Measurements from ENCODE around the gene XPR1. TPM values are rescaled to one million over a fixed set of nuclear protein-coding genes. Genes with fewer than 3 reads are reported as not detected.
A peak's percentile ranks its signal among the peaks of the same experiment; 100 is the strongest.

XPR1 gene
- 23.5 TPM for polyA plus RNA-seq (2013, experiment 1 of 2)
- 23.4 TPM for polyA plus RNA-seq (2013, experiment 2 of 2)

- H3K79me1 ChIP-seq (ENCODE audit: low read length): no peaks in the 10 kb centered on the region
- H3K4me1 ChIP-seq (ENCODE audit: control insufficient read depth, low read depth, low read length): no peaks in the 10 kb centered on the region
- no peak within 1 kb of the TSS for H4K8ac ChIP-seq (ENCODE audit: low read depth, low read length)
- peak within 1 kb of the TSS; percentile 81 for H3K4me3 ChIP-seq (ENCODE audit: low read length)
- DNase-seq: peak; percentile 99
- H3K36me3 ChIP-seq (ENCODE audit: control insufficient read depth, insufficient read depth, low read length): no peaks in the 10 kb centered on the region
- peak within 1 kb of the TSS; percentile 23 for H3K4me2 ChIP-seq (ENCODE audit: low read length)
- H3K18ac ChIP-seq (ENCODE audit: low read length): peak within 1 kb of the TSS; percentile 15
- H3K9ac ChIP-seq (ENCODE audit: low read length): peak within 1 kb of the TSS; percentile 73
- H2BK5ac ChIP-seq (ENCODE audit: low read length): no peak within 1 kb of the TSS
- peak within 1 kb of the TSS; percentile 67 for H3K27ac ChIP-seq (ENCODE audit: low read depth, low read length)
- H3K23ac ChIP-seq (ENCODE audit: low read length): no peak within 1 kb of the TSS
- peak within 1 kb of the TSS; percentile 85 for H3K56ac ChIP-seq (ENCODE audit: low read length)
- H3K4ac ChIP-seq (ENCODE audit: low read depth, low read length): no peak within 1 kb of the TSS
- H2BK15ac ChIP-seq (replicated peaks; ENCODE audit: low read depth): no peak within 1 kb of the TSS
- no peaks in the 10 kb centered on the region for H3K27me3 ChIP-seq (ENCODE audit: insufficient read depth, low read length, poor library complexity)
- H4K5ac ChIP-seq (ENCODE audit: low read length): no peak within 1 kb of the TSS
- no peak within 1 kb of the TSS for H2BK120ac ChIP-seq (ENCODE audit: low read depth, low read length)
- WGBS (ENCODE audit: extremely low coverage, insufficient coverage, low lambda C conversion rate): no CpG with 5 or more reads among the region's 41 CpGs
- H2AK5ac ChIP-seq (ENCODE audit: low read length): no peak within 1 kb of the TSS
- H3K79me2 ChIP-seq (ENCODE audit: control insufficient read depth, insufficient read depth, low read length): peaks cover 8% of the 10 kb centered on the region
These were observed at the start of gene XPR1 for GRCh38 chr1:180631766-180632325. XPR1 (plus strand) TSS chr1:180632022; CDS start chr1:180632202, 180 bp downstream.

DNA sequence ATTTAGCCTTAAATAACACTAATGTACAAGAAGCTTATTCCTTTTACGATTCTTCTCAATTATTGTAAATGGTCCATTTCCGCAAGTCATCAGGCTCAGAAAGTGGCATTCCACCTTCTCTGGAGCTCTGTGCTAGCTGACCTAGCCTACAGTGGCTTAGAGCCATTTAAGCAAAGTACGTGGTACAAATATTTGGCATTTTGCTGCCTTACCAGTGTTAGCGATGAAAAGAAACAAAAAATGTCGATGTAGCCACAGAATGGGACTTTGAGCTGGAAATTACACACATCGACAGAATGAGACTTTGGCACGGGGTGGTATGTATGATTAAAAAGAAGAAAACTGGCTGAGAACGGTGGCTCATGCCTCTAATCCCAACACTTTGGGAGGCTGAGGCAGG, 47.0 kb upstream of the XPR1 start:
- Histone ChIP-seq H3K18ac (ENCODE audit: low read length) (no peak overlapping the region), H3K79me2 (ENCODE audit: control insufficient read depth, insufficient read depth, low read length) (no peaks in the 10 kb centered on the region), H2BK5ac (ENCODE audit: low read length) (no peak overlapping the region), H3K27ac (ENCODE audit: low read depth, low read length) (no peak overlapping the region), H3K27me3 (ENCODE audit: insufficient read depth, low read length, poor library complexity) (no peaks in the 10 kb centered on the region), H3K9ac (ENCODE audit: low read length) (no peak overlapping the region), H3K23ac (ENCODE audit: low read length) (no peak overlapping the region), H3K4me3 (ENCODE audit: low read length) (no peak overlapping the region), H3K56ac (ENCODE audit: low read length) (no peak overlapping the region), H3K36me3 (ENCODE audit: control insufficient read depth, insufficient read depth, low read length) (no peaks in the 10 kb centered on the region), H3K4me1 (ENCODE audit: control insufficient read depth, low read depth, low read length) (no peaks in the 10 kb centered on the region), H3K4ac (ENCODE audit: low read depth, low read length) (no peak overlapping the region), H3K4me2 (ENCODE audit: low read length) (no peak overlapping the region), H4K8ac (ENCODE audit: low read depth, low read length) (no peak overlapping the region), H3K79me1 (ENCODE audit: low read length) (no peaks in the 10 kb centered on the region), H2BK15ac (replicated peaks; ENCODE audit: low read depth) (no peak overlapping the region), H4K5ac (ENCODE audit: low read length) (no peak overlapping the region), H2BK120ac (ENCODE audit: low read depth, low read length) (no peak overlapping the region), H2AK5ac (ENCODE audit: low read length) (no peak overlapping the region)
- no peak for DNase-seq
- WGBS (ENCODE audit: extremely low coverage, insufficient coverage, low lambda C conversion rate): no CpG with 5 or more reads among the region's 8 CpGs

- no peak overlapping the region for H3K27ac ChIP-seq (ENCODE audit: low read depth, low read length)
- H2AK5ac ChIP-seq (ENCODE audit: low read length): no peak overlapping the region
- H4K8ac ChIP-seq (ENCODE audit: low read depth, low read length): no peak overlapping the region
- H2BK120ac ChIP-seq (ENCODE audit: low read depth, low read length): no peak overlapping the region
- no peaks in the 10 kb centered on the region for H3K27me3 ChIP-seq (ENCODE audit: insufficient read depth, low read length, poor library complexity)
- H3K4me1 ChIP-seq (ENCODE audit: control insufficient read depth, low read depth, low read length): no peaks in the 10 kb centered on the region
- no peak overlapping the region for H2BK5ac ChIP-seq (ENCODE audit: low read length)
- H3K23ac ChIP-seq (ENCODE audit: low read length): no peak overlapping the region
- no peak overlapping the region for H3K18ac ChIP-seq (ENCODE audit: low read length)
- no peak overlapping the region for H3K9ac ChIP-seq (ENCODE audit: low read length)
- no peak overlapping the region for H2BK15ac ChIP-seq (replicated peaks; ENCODE audit: low read depth)
- DNase-seq: no peak
- no peaks in the 10 kb centered on the region for H3K79me1 ChIP-seq (ENCODE audit: low read length)
- no peak overlapping the region for H3K4me2 ChIP-seq (ENCODE audit: low read length)
- H3K79me2 ChIP-seq (ENCODE audit: control insufficient read depth, insufficient read depth, low read length): no peaks in the 10 kb centered on the region
- no peak overlapping the region for H3K4me3 ChIP-seq (ENCODE audit: low read length)
- no CpG with 5 or more reads among the region's 4 CpGs for WGBS (ENCODE audit: extremely low coverage, insufficient coverage, low lambda C conversion rate)
- no peak overlapping the region for H3K56ac ChIP-seq (ENCODE audit: low read length)
- no peak overlapping the region for H3K4ac ChIP-seq (ENCODE audit: low read depth, low read length)
- no peaks in the 10 kb centered on the region for H3K36me3 ChIP-seq (ENCODE audit: control insufficient read depth, insufficient read depth, low read length)
- no peak overlapping the region for H4K5ac ChIP-seq (ENCODE audit: low read length)
These were observed 45.8 kb upstream of the XPR1 start for GRCh38 chr1:180585994-180586359.

GRCh38 chr1:180586671-180587155, 45.1 kb upstream of the XPR1 start:
- H4K8ac ChIP-seq (ENCODE audit: low read depth, low read length): no peak overlapping the region
- H3K36me3 ChIP-seq (ENCODE audit: control insufficient read depth, insufficient read depth, low read length): no peaks in the 10 kb centered on the region
- no peaks in the 10 kb centered on the region for H3K79me2 ChIP-seq (ENCODE audit: control insufficient read depth, insufficient read depth, low read length)
- no peaks in the 10 kb centered on the region for H3K4me1 ChIP-seq (ENCODE audit: control insufficient read depth, low read depth, low read length)
- no peak overlapping the region for H2AK5ac ChIP-seq (ENCODE audit: low read length)
- H3K4ac ChIP-seq (ENCODE audit: low read depth, low read length): no peak overlapping the region
- no peak overlapping the region for H2BK5ac ChIP-seq (ENCODE audit: low read length)
- H3K23ac ChIP-seq (ENCODE audit: low read length): no peak overlapping the region
- no CpG with 5 or more reads among the region's 1 CpG for WGBS (ENCODE audit: extremely low coverage, insufficient coverage, low lambda C conversion rate)
- no peaks in the 10 kb centered on the region for H3K27me3 ChIP-seq (ENCODE audit: insufficient read depth, low read length, poor library complexity)
- peak; percentile 42 for DNase-seq
- no peak overlapping the region for H3K9ac ChIP-seq (ENCODE audit: low read length)
- H2BK120ac ChIP-seq (ENCODE audit: low read depth, low read length): no peak overlapping the region
- H2BK15ac ChIP-seq (replicated peaks; ENCODE audit: low read depth): no peak overlapping the region
- H3K4me2 ChIP-seq (ENCODE audit: low read length): no peak overlapping the region
- H3K79me1 ChIP-seq (ENCODE audit: low read length): no peaks in the 10 kb centered on the region
- no peak overlapping the region for H3K4me3 ChIP-seq (ENCODE audit: low read length)
- H4K5ac ChIP-seq (ENCODE audit: low read length): no peak overlapping the region
- H3K18ac ChIP-seq (ENCODE audit: low read length): no peak overlapping the region
- H3K56ac ChIP-seq (ENCODE audit: low read length): no peak overlapping the region
- no peak overlapping the region for H3K27ac ChIP-seq (ENCODE audit: low read depth, low read length)

DNA sequence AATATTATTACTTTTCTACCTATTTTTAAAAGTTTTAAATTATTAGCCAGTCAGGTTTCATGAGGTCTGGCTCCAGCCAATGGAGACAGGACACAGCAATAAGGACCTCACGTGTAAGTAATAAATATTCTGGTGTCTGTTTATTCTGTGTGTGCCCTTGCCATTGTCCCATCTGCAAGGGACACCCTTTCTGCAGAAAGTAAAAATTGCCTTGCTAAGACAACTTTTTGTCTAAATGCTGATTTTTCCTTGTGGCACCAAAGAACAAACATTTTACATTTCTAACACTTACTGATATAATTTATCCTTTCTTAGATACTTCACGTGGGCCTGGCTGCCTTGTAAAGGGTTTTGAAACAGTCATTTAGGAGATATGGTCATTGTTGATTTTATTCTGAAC, 43.7 kb upstream of the XPR1 start:
- Histone ChIP-seq H3K4ac (ENCODE audit: low read depth, low read length) (no peak overlapping the region), H3K27me3 (ENCODE audit: insufficient read depth, low read length, poor library complexity) (no peaks in the 10 kb centered on the region), H4K8ac (ENCODE audit: low read depth, low read length) (no peak overlapping the region), H3K79me2 (ENCODE audit: control insufficient read depth, insufficient read depth, low read length) (no peaks in the 10 kb centered on the region), H2BK5ac (ENCODE audit: low read length) (no peak overlapping the region), H2BK120ac (ENCODE audit: low read depth, low read length) (no peak overlapping the region), H4K5ac (ENCODE audit: low read length) (no peak overlapping the region), H3K4me3 (ENCODE audit: low read length) (no peak overlapping the region), H3K4me2 (ENCODE audit: low read length) (no peak overlapping the region), H3K4me1 (ENCODE audit: control insufficient read depth, low read depth, low read length) (no peaks in the 10 kb centered on the region), H3K9ac (ENCODE audit: low read length) (no peak overlapping the region), H2BK15ac (replicated peaks; ENCODE audit: low read depth) (no peak overlapping the region), H3K23ac (ENCODE audit: low read length) (no peak overlapping the region), H3K79me1 (ENCODE audit: low read length) (no peaks in the 10 kb centered on the region), H3K36me3 (ENCODE audit: control insufficient read depth, insufficient read depth, low read length) (no peaks in the 10 kb centered on the region), H3K18ac (ENCODE audit: low read length) (no peak overlapping the region), H2AK5ac (ENCODE audit: low read length) (no peak overlapping the region), H3K56ac (ENCODE audit: low read length) (no peak overlapping the region), H3K27ac (ENCODE audit: low read depth, low read length) (no peak overlapping the region)
- DNase-seq: no peak
- WGBS (ENCODE audit: extremely low coverage, insufficient coverage, low lambda C conversion rate): no CpG with 5 or more reads among the region's 2 CpGs

DNA sequence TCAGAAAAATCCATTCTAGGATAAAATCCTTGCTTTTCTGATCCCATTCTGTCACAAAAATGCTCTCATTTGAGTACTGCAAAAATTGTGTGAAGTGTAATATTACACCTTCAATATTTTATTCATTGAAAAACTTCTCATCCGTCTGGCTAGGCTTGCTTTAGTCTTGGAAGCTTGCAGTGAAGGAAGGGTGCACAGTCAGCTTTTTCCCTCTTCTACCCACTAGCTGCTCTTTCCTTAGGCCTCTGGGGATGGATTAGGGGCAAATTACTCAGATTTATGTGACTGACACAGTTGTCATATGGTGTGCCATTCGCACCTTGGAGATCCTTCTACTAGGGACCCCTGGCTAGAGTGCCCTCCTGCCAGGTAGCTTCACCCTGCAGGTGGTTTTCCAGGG, 40.9 kb upstream of the XPR1 start:
- Histone ChIP-seq H2BK120ac (ENCODE audit: low read depth, low read length) (no peak overlapping the region), H3K4me1 (ENCODE audit: control insufficient read depth, low read depth, low read length) (no peaks in the 10 kb centered on the region), H3K4ac (ENCODE audit: low read depth, low read length) (no peak overlapping the region), H3K27me3 (ENCODE audit: insufficient read depth, low read length, poor library complexity) (no peaks in the 10 kb centered on the region), H3K79me2 (ENCODE audit: control insufficient read depth, insufficient read depth, low read length) (no peaks in the 10 kb centered on the region), H2BK5ac (ENCODE audit: low read length) (no peak overlapping the region), H4K5ac (ENCODE audit: low read length) (no peak overlapping the region), H3K27ac (ENCODE audit: low read depth, low read length) (no peak overlapping the region), H4K8ac (ENCODE audit: low read depth, low read length) (no peak overlapping the region), H3K9ac (ENCODE audit: low read length) (no peak overlapping the region), H3K36me3 (ENCODE audit: control insufficient read depth, insufficient read depth, low read length) (no peaks in the 10 kb centered on the region), H3K23ac (ENCODE audit: low read length) (no peak overlapping the region), H3K4me3 (ENCODE audit: low read length) (no peak overlapping the region), H3K79me1 (ENCODE audit: low read length) (no peaks in the 10 kb centered on the region), H3K4me2 (ENCODE audit: low read length) (no peak overlapping the region), H2AK5ac (ENCODE audit: low read length) (no peak overlapping the region), H2BK15ac (replicated peaks; ENCODE audit: low read depth) (no peak overlapping the region), H3K56ac (ENCODE audit: low read length) (no peak overlapping the region), H3K18ac (ENCODE audit: low read length) (no peak overlapping the region)
- WGBS (ENCODE audit: extremely low coverage, insufficient coverage, low lambda C conversion rate): no CpG with 5 or more reads among the region's 2 CpGs
- DNase-seq: no peak

Measured in mesendoderm (in vitro differentiated cells).